Spleen (tissue), 11 donors: ENCODE data around the gene C4orf50. TPM values are rescaled to one million over a fixed set of nuclear protein-coding genes. Genes with fewer than 3 reads are reported as not detected.

Source experiments
- DNase-seq: peaks from one replicate; pipeline ENCODE4 v3.0.0-alpha.2; 2020
- H3K27ac ChIP-seq, 8 donors: fragments of 200-600 bp; sonication (generic) in 7 of 8; 1 replicate in 4 of 8; 2 replicates in 4 of 8; pipeline versions ENCODE4 v1.5.0 to v1.8.0; 2016 to 2021; ENCODE audit warnings: inconsistent platforms in 4 of 8, mild to moderate bottlenecking in 4 of 8, moderate library complexity in 1 of 8
- H3K27me3 ChIP-seq, 7 donors: fragments of 200-600 bp; sonication (generic) in 6 of 7; replicated peaks in 1 of 7; 1 replicate in 4 of 7; 2 replicates in 3 of 7; pipeline versions ENCODE4 v1.5.0 to v1.8.0; 2016 to 2021; ENCODE audit warnings: inconsistent platforms in 3 of 7, mild to moderate bottlenecking in 1 of 7
- H3K36me3 ChIP-seq, 6 donors: fragments of 200-600 bp; sonication (generic) in 5 of 6; 1 replicate in 4 of 6; 2 replicates in 2 of 6; pipeline versions ENCODE4 v1.5.0 to v1.8.0; 2016 to 2021; ENCODE audit warnings: inconsistent platforms in 2 of 6
- H3K4me1 ChIP-seq, 6 donors: fragments of 200-600 bp; sonication (generic) in 5 of 6; 1 replicate in 3 of 6; 2 replicates in 3 of 6; pipeline versions ENCODE4 v1.5.0 to v1.8.0; 2016 to 2021; ENCODE audit warnings: inconsistent platforms in 3 of 6
- H3K4me3 ChIP-seq, 8 donors: fragments of 200-600 bp; sonication (generic) in 7 of 8; 1 replicate in 4 of 8; 2 replicates in 4 of 8; pipeline versions ENCODE4 v1.5.0 to v1.8.0; 2016 to 2021; ENCODE audit warnings: inconsistent platforms in 4 of 8, mild to moderate bottlenecking in 4 of 8, moderate library complexity in 2 of 8
- H3K9me3 ChIP-seq, 8 donors: fragments of 200-600 bp; sonication (generic) in 7 of 8; 1 replicate in 4 of 8; 2 replicates in 4 of 8; pipeline versions ENCODE4 v1.5.0 to v1.8.0; 2016 to 2021; ENCODE audit warnings: inconsistent platforms in 4 of 8
- POLR2A ChIP-seq, 3 donors: fragments of 450-650 bp; IDR thresholded peaks; one replicate each; pipeline ENCODE4 v1.5.1; 2017; ENCODE audit warnings: antibody characterized with exemption in 3 of 3, mild to moderate bottlenecking in 1 of 3
- POLR2AphosphoS5 ChIP-seq, 3 donors: sonication (generic); formaldehyde crosslinking; IDR thresholded peaks; one replicate each; pipeline ENCODE4 v1.5.1; 2017; ENCODE audit warnings: antibody characterized with exemption in 3 of 3
- WGBS, 5 donors: extraction: QIAGEN DNeasy Blood & Tissue Kit in 3 of 5; methylation state at CpG; one replicate each; pipeline versions ENCODE4 v1.1.5 to v1.1.7; 2013 to 2018; 5-methylcytosine and 5-hydroxymethylcytosine counted together
- intact Hi-C: fragments of 100-400 bp; cut with DNase I; formaldehyde crosslinking; loops from one replicate; pipeline ENCODE4 v1.15.0; 2023; ENCODE audit warnings: low total_unique reads
- polyA plus RNA-seq, 3 donors: library from polyadenylated mRNA; stranded (reverse); fragments of 200-250 nt; gene quantifications; one replicate each; pipeline ENCODE4 v1.2.1, GENCODE V29; 2013
- total RNA-seq, 7 donors: library from RNA; depleted of rRNA in 3 of 7; stranded (reverse); fragments of >200 nt in 3 of 7; fragmentation: NEBNext Ultra II Directional in 4 of 7; extraction: Animal tissue kit (Norgen Biotek cat#: 25700) in 4 of 7; gene quantifications; one replicate each; pipeline versions ENCODE4 v1.1.0 to v1.2.1, GENCODE V29; 2016 to 2021
- TF ChIP-seq, protein P1 (sequence below), 11 experiments: fragments of 200-600 bp in 7 of 11; fragments of 450-650 bp in 4 of 11; sonication (generic) in 4 of 11; IDR thresholded peaks in 8 of 11; conservative IDR thresholded peaks in 3 of 11; 1 replicate in 7 of 11; 2 replicates in 4 of 11; pipeline versions ENCODE4 v1.4.0 to v1.8.0; 2016 to 2021; ENCODE audit warnings: antibody characterized with exemption in 11 of 11, inconsistent platforms in 4 of 11, mild to moderate bottlenecking in 1 of 11
- donor health status: healthy with polysubstance abuse.
- donor health status: DM: no; HTN: no; CAD: no; lungs with moderate emphysema.
- donor health status: DM: no; HTN: no; CAD: no.
- donor health status: Bipolar disorder and iron deficiency.
- donor health status: healthy.
- donor health status: DM: no; HTN: no; CAD: no.
- donor health status: DM: yes; HTN: yes; CAD: no.

The C4orf50 gene
- total and polyA plus RNA-seq, 10 donors, result 0.02 to 2.5 (median 0.30) TPM

DNA sequence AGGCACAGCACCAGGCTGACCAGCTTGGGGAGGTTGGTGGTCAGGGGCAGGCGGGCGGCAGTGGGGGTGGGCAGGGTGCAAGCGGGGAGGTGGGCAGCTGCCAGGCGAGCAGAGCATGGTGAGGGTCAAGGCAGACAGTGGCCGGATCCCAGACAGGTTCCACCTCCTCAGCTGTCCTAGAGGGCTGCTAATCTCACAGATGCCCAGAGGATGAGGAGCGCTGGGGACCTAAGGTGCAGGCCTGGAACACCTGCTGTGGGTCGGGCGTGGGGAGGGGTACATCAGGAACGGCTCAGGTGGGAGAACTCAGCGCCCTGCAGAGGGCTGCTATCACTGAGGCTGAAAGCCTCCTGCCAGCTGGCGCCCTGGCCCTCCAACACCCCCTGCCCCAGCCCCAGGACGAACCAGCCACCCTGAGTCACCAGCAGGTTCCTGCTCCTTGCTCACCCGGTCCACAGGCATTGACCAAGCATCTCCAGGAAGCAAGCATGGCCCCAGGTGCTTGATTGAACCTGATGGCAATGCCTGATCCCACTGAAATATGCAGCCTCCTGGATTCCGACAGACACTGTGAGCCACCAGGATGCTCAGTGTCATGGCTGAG, 28.4 kb upstream of the C4orf50 start:
- Histone ChIP-seq H3K36me3 (no peaks in the 10 kb centered on the region), H3K27ac (no peak overlapping the region), H3K4me1 (no peaks in the 10 kb centered on the region), H3K27me3 (peaks cover 0 to 52% (median 0%) of the 10 kb centered on the region in 7 donors), H3K9me3 (no peaks in the 10 kb centered on the region), H3K4me3 (no peak overlapping the region)
- WGBS, 5 donors, result 82 to 94% (median 87%) methylated on average over 10 to 14 of the region's 14 CpGs
- TF ChIP-seq POLR2A (IDR thresholded peaks at IDR 0.05) (no peak), POLR2AphosphoS5 (IDR thresholded peaks at IDR 0.05) (no peak)
- TF ChIP-seq, protein P1, sequence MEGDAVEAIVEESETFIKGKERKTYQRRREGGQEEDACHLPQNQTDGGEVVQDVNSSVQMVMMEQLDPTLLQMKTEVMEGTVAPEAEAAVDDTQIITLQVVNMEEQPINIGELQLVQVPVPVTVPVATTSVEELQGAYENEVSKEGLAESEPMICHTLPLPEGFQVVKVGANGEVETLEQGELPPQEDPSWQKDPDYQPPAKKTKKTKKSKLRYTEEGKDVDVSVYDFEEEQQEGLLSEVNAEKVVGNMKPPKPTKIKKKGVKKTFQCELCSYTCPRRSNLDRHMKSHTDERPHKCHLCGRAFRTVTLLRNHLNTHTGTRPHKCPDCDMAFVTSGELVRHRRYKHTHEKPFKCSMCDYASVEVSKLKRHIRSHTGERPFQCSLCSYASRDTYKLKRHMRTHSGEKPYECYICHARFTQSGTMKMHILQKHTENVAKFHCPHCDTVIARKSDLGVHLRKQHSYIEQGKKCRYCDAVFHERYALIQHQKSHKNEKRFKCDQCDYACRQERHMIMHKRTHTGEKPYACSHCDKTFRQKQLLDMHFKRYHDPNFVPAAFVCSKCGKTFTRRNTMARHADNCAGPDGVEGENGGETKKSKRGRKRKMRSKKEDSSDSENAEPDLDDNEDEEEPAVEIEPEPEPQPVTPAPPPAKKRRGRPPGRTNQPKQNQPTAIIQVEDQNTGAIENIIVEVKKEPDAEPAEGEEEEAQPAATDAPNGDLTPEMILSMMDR (IDR thresholded peaks at IDR 0.05 in 8 of 11, conservative IDR thresholded peaks at IDR 0.05 in 3 of 11), result no peak
- DNase-seq, result no peak
- intact Hi-C loops, result no loop called here

DNA sequence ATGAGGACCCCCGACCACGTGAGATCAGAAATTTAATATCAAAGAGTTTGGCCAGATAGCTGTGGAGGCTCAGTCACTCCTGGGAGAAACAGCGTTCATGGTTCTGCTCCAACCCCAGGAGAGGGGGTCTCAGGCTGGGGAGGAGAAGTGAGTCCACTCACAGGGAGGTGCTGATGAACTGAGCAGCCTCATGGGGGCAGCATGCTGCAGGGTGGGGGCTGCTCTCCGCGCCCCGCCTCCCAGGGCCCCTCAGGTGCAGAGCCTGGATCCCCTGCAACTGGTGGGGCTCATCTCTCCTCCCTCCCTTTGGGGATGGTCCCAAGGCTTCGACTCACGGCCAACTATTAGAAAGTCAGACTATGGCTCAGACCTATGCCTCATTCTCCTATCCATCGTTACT, 26.6 kb upstream of the C4orf50 start:
- Histone ChIP-seq H3K4me3 (no peak overlapping the region), H3K27me3 (peaks cover 0 to 42% (median 0%) of the 10 kb centered on the region in 7 donors), H3K9me3 (no peaks in the 10 kb centered on the region), H3K4me1 (no peaks in the 10 kb centered on the region), H3K36me3 (no peaks in the 10 kb centered on the region), H3K27ac (no peak overlapping the region)
- DNase-seq, result no peak
- WGBS, 5 donors, result 40 to 55% (median 46%) methylated on average over 9 of the region's 9 CpGs
- intact Hi-C loops, result no loop called here
- TF ChIP-seq POLR2AphosphoS5 (IDR thresholded peaks at IDR 0.05), result no peak
- no peak for TF ChIP-seq POLR2A (IDR thresholded peaks at IDR 0.05)
- TF ChIP-seq, protein P1 (IDR thresholded peaks at IDR 0.05 in 8 of 11, conservative IDR thresholded peaks at IDR 0.05 in 3 of 11), result no peak

DNA sequence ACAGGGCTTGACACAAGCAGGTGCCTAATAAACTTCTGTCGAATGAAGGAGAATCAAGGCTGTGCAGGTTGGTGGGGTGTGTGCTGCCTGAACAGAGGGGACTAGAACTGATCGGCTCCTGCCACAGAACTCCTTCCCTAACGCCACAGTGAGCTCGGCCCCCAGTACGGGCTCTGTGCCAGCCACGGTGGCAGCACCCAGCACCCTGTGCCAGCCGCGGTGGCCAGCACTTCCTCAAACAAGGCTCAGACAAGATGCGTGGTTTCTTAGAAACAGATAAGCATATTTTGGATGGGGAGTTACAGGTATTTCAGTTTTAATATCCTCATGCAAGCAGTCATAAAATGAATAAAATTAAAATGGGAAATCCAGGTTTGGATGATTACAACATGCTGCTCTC, 26.0 kb upstream of the C4orf50 start:
- H3K27me3 ChIP-seq, result peaks cover 0 to 42% (median 0%) of the 10 kb centered on the region in 7 donors
- H3K4me1 ChIP-seq, result no peaks in the 10 kb centered on the region
- WGBS, 5 donors, result 15 to 48% (median 26%) methylated on average over 7 to 9 of the region's 9 CpGs
- no peak for DNase-seq
- intact Hi-C loops, result no loop called here
- H3K36me3 ChIP-seq, result no peaks in the 10 kb centered on the region
- no peaks in the 10 kb centered on the region for H3K9me3 ChIP-seq
- H3K27ac ChIP-seq, result no peak overlapping the region
- TF ChIP-seq POLR2A (IDR thresholded peaks at IDR 0.05) (no peak), POLR2AphosphoS5 (IDR thresholded peaks at IDR 0.05) (no peak)
- TF ChIP-seq, protein P1 (IDR thresholded peaks at IDR 0.05 in 8 of 11, conservative IDR thresholded peaks at IDR 0.05 in 3 of 11), result no peak
- no peak overlapping the region for H3K4me3 ChIP-seq

DNA sequence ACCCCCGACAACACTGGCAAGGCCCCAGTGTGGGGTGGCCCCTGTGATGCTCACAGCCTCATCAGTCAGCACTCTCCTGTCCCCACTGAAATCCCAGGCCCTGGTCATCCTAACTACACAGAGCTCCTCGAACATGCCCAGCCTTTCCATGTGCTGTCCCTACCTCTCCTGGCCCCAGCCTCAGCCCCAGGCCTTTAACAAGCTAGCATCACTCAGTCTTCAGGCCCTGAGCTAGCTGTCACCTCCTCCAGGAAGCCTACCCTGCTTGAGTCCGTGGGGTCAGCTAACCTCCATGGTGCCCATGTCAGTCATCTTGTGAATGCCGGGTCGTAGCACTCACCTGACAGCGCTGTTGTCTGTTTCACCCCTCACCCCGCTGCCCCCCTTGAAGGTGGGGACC, 25.6 kb upstream of the C4orf50 start:
- WGBS, 5 donors, result 65 to 87% (median 82%) methylated on average over 4 to 7 of the region's 7 CpGs
- no peak for DNase-seq
- TF ChIP-seq, protein P1 (IDR thresholded peaks at IDR 0.05 in 8 of 11, conservative IDR thresholded peaks at IDR 0.05 in 3 of 11), result no peak
- TF ChIP-seq POLR2AphosphoS5 (IDR thresholded peaks at IDR 0.05), result no peak
- TF ChIP-seq POLR2A (IDR thresholded peaks at IDR 0.05), result no peak
- Histone ChIP-seq H3K27me3 (peaks cover 0 to 42% (median 0%) of the 10 kb centered on the region in 7 donors), H3K36me3 (no peaks in the 10 kb centered on the region), H3K4me3 (no peak overlapping the region), H3K4me1 (no peaks in the 10 kb centered on the region), H3K9me3 (no peaks in the 10 kb centered on the region), H3K27ac (no peak overlapping the region)
- intact Hi-C loops, result no loop called here
